K562 (cell line): ENCODE measurements around the gene C1QTNF5. TPM values are rescaled to one million over a fixed set of nuclear protein-coding genes. Genes with fewer than 3 reads are reported as not detected.

Source experiments
- BCL6 ChIP-seq: fragments of 250-450 bp; sonication (Bioruptor Pico); IDR thresholded peaks from 2 replicates; pipeline ENCODE4 v1.4.0; 2020
- CHCHD3 ChIP-seq: fragments of 250-450 bp; sonication (Bioruptor Pico); IDR thresholded peaks from 2 replicates; pipeline ENCODE4 v2.1.2; 2022; ENCODE audit warnings: mild to moderate bottlenecking
- DMBX1 ChIP-seq: fragments of 250-450 bp; sonication (Bioruptor Pico); IDR thresholded peaks from 2 replicates; pipeline ENCODE4 v1.8.0; 2022; ENCODE audit warnings: inconsistent platforms, mild to moderate bottlenecking, moderate library complexity, borderline replicate concordance
- DPF2 ChIP-seq: fragments of 450-650 bp; IDR thresholded peaks from 2 replicates; pipeline ENCODE4 v1.6.1; 2016
- FIP1L1 ChIP-seq: fragments of 200-400 bp; formaldehyde crosslinking; IDR thresholded peaks from 2 replicates; pipeline ENCODE4 v1.6.1; 2018; ENCODE audit warnings: mild to moderate bottlenecking, low read depth, low read length; ENCODE audit not compliant: poor library complexity, severe bottlenecking
- GTF3C2 ChIP-seq: IDR thresholded peaks from 3 replicates; pipeline ENCODE4 v1.6.1; 2011; ENCODE audit warnings: borderline replicate concordance, mild to moderate bottlenecking, moderate library complexity; ENCODE audit not compliant: insufficient read length; ENCODE audit errors: extremely low read depth
- HSF4 ChIP-seq: fragments of 250-450 bp; sonication (Bioruptor Pico); IDR thresholded peaks from 2 replicates; pipeline ENCODE4 v2.1.2; 2022; ENCODE audit warnings: mild to moderate bottlenecking, moderate library complexity, borderline replicate concordance
- KLF13 ChIP-seq: fragments of 450-650 bp; IDR thresholded peaks from 2 replicates; pipeline ENCODE4 v1.6.1; 2016; ENCODE audit warnings: missing genetic modification characterization, low read depth, mild to moderate bottlenecking, missing compliant biosample characterization, moderate library complexity, borderline replicate concordance
- MTA1 ChIP-seq: fragments of 450-650 bp; IDR thresholded peaks from 2 replicates; pipeline ENCODE4 v1.6.1; 2017; ENCODE audit warnings: borderline replicate concordance
- MTA3 ChIP-seq: fragments of 450-650 bp; formaldehyde crosslinking; IDR thresholded peaks from 2 replicates; pipeline ENCODE4 v1.6.1; 2017; ENCODE audit warnings: mild to moderate bottlenecking, borderline replicate concordance
- MYNN ChIP-seq, 2 experiments: sonication (generic); formaldehyde crosslinking in 1 of 2; IDR thresholded peaks; 2 replicates each; pipeline versions ENCODE4 v1.5.0 to v1.6.1; 2016 to 2020; ENCODE audit warnings: antibody characterized with exemption in 1 of 2, missing genetic modification reagents in 1 of 2
- POLR2H ChIP-seq: IDR thresholded peaks from 2 replicates; pipeline ENCODE4 v1.6.1; 2016; ENCODE audit warnings: missing genetic modification characterization, low read depth, mild to moderate bottlenecking, control low read depth, missing compliant biosample characterization, moderate library complexity
- POU5F1 ChIP-seq: fragments of 150-350 bp; IDR thresholded peaks from 2 replicates; pipeline ENCODE4 v1.6.1; 2014; ENCODE audit warnings: borderline replicate concordance, low read length, low read depth, mild to moderate bottlenecking; ENCODE audit not compliant: partially characterized antibody
- RBM15 ChIP-seq: fragments of 200-400 bp; formaldehyde crosslinking; IDR thresholded peaks from 2 replicates; pipeline ENCODE4 v1.6.1; 2018; ENCODE audit warnings: mild to moderate bottlenecking, low read length, moderate library complexity; ENCODE audit not compliant: insufficient read depth
- SMARCB1 ChIP-seq: IDR thresholded peaks from 2 replicates; pipeline ENCODE4 v1.6.1; 2011; ENCODE audit warnings: improper control_type of control experiment, low read depth; ENCODE audit not compliant: insufficient read length
- STAT5A ChIP-seq: IDR thresholded peaks from 2 replicates; pipeline ENCODE4 v1.6.1; 2012; ENCODE audit warnings: low read length, inconsistent platforms, borderline replicate concordance
- TBL1XR1 ChIP-seq, 2 experiments: IDR thresholded peaks; 2 replicates each; pipeline ENCODE4 v1.6.1; 2012; ENCODE audit warnings: improper control_type of control experiment in 2 of 2, low read length in 2 of 2, mild to moderate bottlenecking in 1 of 2
- TCF7L2 ChIP-seq: fragments of 150-350 bp; IDR thresholded peaks from 2 replicates; pipeline ENCODE4 v1.6.1; 2016; ENCODE audit warnings: low read depth, mild to moderate bottlenecking, low read length, moderate library complexity
- THAP12 ChIP-seq: fragments of 250-450 bp; sonication (Bioruptor Pico); IDR thresholded peaks from 2 replicates; pipeline ENCODE4 v1.9.0; 2021; ENCODE audit warnings: mild to moderate bottlenecking, inconsistent platforms
- TRIM28 ChIP-seq: fragments of 450-650 bp; IDR thresholded peaks from 2 replicates; pipeline ENCODE4 v1.6.1; 2017
- ZNF583 ChIP-seq: fragments of 250-450 bp; sonication (Bioruptor Pico); IDR thresholded peaks from 2 replicates; pipeline ENCODE4 v1.4.0; 2020
- ZNF586 ChIP-seq: fragments of 450-650 bp; formaldehyde crosslinking; conservative IDR thresholded peaks from 2 replicates; pipeline ENCODE4 v1.4.0; 2020; ENCODE audit warnings: mild to moderate bottlenecking, moderate library complexity
- polyA plus RNA-seq, 8 experiments: library from polyadenylated mRNA; depleted of rRNA in 4 of 8; stranded (reverse) in 5 of 8; unstranded in 3 of 8; fragments of >200 nt; fragmentation: Nextera tagmentation in 2 of 8; fragmentation: Illumina TruSeq in 1 of 8; extraction: Ambion mirVana in 2 of 8; extraction: Trizol in 1 of 8; gene quantifications; 2 replicates each; pipeline versions ENCODE4 v1.2.1 to v1.2.3, GENCODE V29; 2011 to 2014; ENCODE audit warnings: inconsistent platforms in 1 of 8, missing spikeins in 1 of 8
- total RNA-seq, 7 experiments: library from RNA; depleted of rRNA in 6 of 7; stranded (reverse); fragments of >200 nt in 6 of 7; fragmentation: Illumina TruSeq in 2 of 7; extraction: Trizol in 2 of 7; gene quantifications; 2 replicates each; pipeline versions ENCODE4 v1.2.1 to v1.2.3, GENCODE V29; 2011 to 2021; ENCODE audit warnings: low replicate concordance in 1 of 7
- TF ChIP-seq, protein P1 (sequence below): sonication (generic); formaldehyde crosslinking; IDR thresholded peaks from 2 replicates; pipeline ENCODE4 v1.9.0; 2022; ENCODE audit warnings: mild to moderate bottlenecking, missing genetic modification reagents

C1QTNF5 gene
- total and polyA plus RNA-seq, 9 of the 15 experiments (the other 6 are each of a cell fraction or from before 2014, with no cell fraction given), result 0.07 to 0.76 (median 0.24) TPM; not detected in 1

- TF ChIP-seq THAP12 (CRISPR knock-in tag) (no peak), SMARCB1 (no peak), MYNN (IDR thresholded peaks at IDR 0.05) (peak; percentile 45; the same call in 1 of the 2 replicates), MYNN (CRISPR knock-in tag; IDR thresholded peaks at IDR 0.05) (no peak), BCL6 (no peak), GTF3C2 (no peak), ZNF586 (CRISPR knock-in tag) (no peak), STAT5A (no peak), DMBX1 (CRISPR knock-in tag) (no peak; the same call in 1 of the 2 replicates), POU5F1 (no peak), TCF7L2 (no peak), FIP1L1 (peak; percentile 96), HSF4 (CRISPR knock-in tag) (no peak), MTA3 (0 out of 2 replicates have a peak, but pooled peaks have one; percentile 85), KLF13 (tag) (no peak), RBM15 (no peak), TRIM28 (no peak), TBL1XR1 (IDR thresholded peaks at IDR 0.05; ENCODE audit: low read length in 2 of 2) (no peak), CHCHD3 (no peak), POLR2H (tag) (no peak), DPF2 (0 out of 2 replicates have a peak, but pooled peaks have one; percentile 25), ZNF583 (CRISPR knock-in tag) (no peak; the same call in 1 of the 2 replicates), MTA1 (no peak)
- TF ChIP-seq, protein P1, sequence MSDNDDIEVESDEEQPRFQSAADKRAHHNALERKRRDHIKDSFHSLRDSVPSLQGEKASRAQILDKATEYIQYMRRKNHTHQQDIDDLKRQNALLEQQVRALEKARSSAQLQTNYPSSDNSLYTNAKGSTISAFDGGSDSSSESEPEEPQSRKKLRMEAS (CRISPR knock-in tag), result peak; percentile 78
Observed at GRCh38 chr11:119339589-119340334, 921 bp downstream of the C1QTNF5 start (continued).
